HG03280 (cell line): ENCODE results near the gene DNAH10.

ENCODE experiments used
- ATAC-seq: cut with Tn5 transposase; IDR thresholded peaks from one replicate; pipeline ENCODE4 v1.9.1; 2021; ENCODE audit warnings: mild to moderate bottlenecking, moderate library complexity; ENCODE audit not compliant: unreplicated experiment

The DNAH10 gene

DNA sequence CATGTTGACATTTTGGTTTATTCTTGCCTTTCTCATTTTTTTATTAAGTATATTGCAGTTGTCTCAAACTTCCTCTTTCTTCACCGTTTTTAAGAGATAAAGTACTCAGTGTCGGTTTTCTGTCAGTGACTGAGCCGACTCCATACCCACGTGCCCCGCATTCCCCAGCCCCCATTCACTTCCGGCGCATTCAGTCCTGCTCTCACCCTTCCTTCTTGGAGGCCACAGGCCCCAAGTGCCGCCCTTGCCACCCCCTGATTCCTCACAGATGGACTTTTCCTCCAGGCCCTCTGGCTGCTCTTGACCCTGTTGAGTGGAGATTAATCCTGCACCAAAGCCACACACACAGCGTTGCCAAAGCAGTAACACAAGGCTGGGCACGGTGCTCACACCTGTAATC is 19.1 kb upstream of the DNAH10 start:
- ATAC-seq: no peak

- no peak for ATAC-seq
Observed at GRCh38 chr12:123744836-123745235, 17.3 kb upstream of the DNAH10 start.

DNA sequence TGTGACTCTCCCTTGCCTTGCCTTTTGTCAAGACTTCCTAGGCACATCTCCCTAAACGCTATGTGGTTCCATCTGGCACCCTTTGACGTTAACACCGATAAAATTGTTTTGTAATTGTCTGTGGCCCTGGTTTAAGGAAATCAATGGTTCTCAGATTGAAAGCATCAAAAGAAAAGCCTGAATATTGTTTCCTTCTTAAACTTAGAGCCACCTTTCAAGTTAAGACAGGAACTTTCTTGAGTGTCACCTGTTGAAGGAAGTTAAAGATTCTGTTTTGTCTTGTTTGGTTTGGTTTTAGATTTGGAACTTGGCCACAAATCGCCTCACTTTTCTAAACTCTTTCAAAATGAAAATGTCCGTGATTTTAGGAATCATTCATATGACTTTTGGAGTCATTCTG is 14.8 kb upstream of the DNAH10 start:
- ATAC-seq: no peak

DNA sequence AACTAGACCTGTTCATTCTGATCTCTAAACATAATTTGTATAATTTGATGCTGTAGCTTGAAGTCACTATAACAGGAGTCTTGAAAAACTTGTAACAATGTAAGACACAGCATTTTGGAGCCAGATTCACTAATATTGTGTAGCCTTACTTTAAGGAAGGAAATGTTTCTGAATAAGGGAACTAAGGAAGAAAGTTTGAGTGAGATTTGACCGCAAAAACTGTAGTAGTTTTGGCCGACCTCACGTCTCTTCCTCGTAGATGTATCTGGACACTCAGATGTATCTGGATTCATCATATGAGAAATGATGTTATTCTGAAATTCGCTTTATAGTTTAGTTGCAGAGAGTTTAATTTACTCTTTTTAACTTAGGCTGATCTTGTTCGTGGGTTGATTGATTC is 13.9 kb upstream of the DNAH10 start:
- no peak for ATAC-seq

- no peak for ATAC-seq
Observed at GRCh38 chr12:123748661-123749060, 13.4 kb upstream of the DNAH10 start.

- ATAC-seq: no peak
Observed at GRCh38 chr12:123749355-123749754, 12.7 kb upstream of the DNAH10 start.

DNA sequence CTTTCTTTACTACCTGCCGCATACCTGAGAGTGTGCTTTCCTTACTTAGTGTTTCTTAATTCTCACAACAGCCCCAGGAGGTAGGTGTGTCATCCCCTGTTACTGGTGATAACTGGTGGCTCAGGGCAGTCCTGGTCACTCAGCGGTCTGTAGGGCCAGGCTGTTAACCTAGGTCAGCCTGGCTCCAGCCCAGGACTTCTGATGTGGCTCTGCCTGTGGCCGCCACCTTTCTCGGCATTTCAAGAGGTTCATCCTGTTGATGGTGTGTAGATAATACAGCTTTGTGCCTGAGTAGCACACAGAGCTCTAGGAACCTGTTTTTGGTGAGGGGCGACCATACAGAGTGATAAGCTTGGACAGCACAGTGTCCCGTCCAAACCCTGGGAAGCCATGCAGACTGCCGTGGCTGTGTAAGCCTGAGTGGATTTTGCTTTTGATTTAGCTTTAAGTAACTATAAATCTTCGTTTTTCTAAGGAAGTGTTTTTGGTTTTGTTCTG is 11.9 kb upstream of the DNAH10 start:
- ATAC-seq: no peak

DNA sequence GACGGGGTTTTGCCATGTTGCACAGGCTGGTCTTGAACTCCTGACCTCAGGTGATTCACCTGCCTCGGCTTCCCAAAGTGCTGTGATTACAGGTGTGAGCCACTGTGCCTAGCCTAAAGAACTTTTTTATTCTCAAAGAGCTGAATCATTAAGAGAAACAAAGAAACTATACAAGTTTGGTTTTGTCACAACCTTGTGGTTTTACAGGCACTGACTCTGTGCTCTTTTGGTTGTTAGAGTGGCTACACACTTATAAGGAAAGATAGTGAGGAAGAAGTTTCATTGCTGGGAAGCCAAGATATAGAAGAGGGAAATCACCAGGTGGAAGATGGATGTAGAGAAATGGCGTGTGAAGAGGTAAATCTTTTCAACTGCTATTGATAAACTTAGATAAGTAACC is 10.1 kb upstream of the DNAH10 start:
- ATAC-seq: no peak

DNA sequence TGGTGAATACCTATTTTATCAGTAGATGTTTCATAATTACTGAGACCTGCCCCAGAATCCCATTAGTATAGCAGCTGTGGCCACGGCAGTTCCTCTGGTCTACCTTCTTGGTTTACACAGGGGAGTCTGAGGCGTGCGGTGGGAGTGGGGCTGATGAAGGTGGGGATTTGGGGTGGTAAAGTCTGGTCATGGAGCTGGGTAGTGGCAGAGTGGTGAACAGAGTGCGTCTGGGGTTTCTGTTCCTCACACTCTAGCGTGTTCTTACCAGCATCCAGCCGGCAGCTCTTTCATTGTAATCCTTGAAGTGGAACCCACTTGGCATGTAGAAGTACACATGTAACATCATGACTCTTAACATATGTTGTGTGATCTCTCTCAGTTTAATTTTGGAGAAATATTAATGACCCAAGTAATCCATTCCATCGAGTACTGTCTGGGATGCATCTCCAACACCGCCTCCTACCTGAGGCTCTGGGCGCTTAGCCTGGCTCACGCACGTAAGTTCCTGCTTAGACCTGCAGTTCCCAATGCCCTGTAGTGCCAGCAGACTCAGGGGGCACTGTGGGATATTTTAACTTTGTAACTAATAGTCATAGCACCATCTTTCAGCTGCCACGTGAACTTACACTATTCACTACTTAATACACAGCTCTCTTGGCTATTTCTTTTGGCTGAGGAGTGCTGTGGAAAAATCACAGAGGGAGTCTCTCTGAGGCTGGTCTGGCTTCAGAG is 7.9 kb upstream of the DNAH10 start:
- ATAC-seq: no peak

DNA sequence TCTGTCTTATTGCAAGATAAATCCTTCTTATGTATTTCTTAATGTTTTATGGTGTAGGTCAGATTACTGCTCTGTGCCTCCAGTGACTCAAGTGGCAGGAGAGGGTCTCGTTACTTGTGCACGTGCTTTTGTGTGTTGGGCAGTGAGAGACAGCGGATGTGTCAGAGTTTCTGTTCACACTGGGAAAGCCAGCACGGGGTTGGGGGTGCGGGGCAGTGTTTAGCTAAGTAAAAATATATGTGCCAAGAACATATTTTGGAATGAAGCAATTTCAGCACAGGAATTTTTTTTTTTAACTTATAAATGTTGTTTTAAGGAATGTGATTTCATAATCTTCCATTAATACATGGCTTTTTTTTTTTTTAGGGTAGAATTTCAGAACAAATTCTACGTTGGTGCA is 4.5 kb upstream of the DNAH10 start:
- no peak for ATAC-seq

GRCh38 chr12:123760267-123760938 is 1.7 kb upstream of the DNAH10 start:
- ATAC-seq: no peak

- ATAC-seq: no peak
Observed at GRCh38 chr12:123762715-123763052, 583 bp downstream of the DNAH10 start.

- ATAC-seq: no peak
Observed at GRCh38 chr12:123763093-123763492, 992 bp downstream of the DNAH10 start.

DNA sequence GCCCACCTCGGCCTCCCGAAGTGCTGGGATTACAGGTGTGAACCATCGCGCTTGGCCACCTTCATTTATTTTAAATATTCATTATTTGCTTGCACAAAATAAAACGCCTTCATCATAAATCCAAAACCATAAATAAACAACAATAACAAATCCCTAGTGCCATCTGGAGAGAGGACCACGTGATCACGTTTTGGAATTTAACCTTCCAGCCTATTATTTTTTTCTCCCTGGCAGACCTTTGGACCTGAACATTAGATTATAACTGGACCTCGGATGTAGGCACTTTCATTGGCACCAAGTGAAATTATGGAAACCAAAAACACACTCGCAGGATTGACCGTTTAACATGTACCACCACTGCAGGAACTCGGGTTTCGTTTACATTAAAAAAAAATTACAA is 2.0 kb downstream of the DNAH10 start:
- ATAC-seq: no peak

DNA sequence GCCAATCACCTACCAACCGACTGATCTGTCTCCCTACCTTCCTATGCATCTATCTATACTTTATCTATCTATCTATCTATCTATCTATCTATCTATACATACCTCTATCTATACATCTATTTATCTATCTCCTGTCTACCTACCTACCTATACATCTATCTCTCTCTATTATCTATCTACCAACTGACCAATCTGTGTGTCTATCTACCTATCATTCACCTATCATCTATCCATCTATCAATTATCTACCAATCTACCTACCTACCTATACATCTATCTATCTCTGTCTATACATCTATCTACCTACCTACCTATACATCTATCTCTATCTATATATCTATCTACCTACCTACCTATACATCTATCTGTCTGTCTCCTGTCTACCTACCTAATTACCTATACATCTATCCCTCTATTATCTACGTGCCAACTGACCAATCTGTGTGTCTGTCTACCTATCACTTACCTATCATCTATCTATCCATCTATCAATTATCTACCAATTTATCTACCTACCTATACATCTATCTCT is 3.5 kb downstream of the DNAH10 start:
- no peak for ATAC-seq

DNA sequence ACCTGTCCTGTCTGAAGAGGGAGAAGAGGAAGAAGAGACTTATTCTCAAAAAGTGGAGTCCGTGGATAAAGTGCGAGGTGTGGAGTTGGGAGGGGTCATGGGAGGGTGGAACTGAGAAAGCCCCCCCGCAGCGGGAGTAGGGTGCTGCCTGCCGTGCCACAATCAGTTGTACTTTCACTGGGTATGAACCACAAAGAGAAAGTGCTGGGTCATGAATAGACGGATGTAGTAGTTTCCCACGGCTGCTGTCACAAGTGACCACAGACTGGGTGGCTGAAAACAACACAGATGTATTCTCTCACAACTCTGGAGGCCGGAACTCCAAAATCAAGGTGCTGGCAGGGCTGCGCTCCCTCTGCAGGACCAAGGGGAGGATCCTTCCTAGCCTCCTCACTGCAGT is 5.5 kb downstream of the DNAH10 start:
- no peak for ATAC-seq

GRCh38 chr12:123771261-123771660 is 9.2 kb downstream of the DNAH10 start:
- ATAC-seq: no peak

- ATAC-seq: no peak
Observed at GRCh38 chr12:123772074-123772473, 10.0 kb downstream of the DNAH10 start.

DNA sequence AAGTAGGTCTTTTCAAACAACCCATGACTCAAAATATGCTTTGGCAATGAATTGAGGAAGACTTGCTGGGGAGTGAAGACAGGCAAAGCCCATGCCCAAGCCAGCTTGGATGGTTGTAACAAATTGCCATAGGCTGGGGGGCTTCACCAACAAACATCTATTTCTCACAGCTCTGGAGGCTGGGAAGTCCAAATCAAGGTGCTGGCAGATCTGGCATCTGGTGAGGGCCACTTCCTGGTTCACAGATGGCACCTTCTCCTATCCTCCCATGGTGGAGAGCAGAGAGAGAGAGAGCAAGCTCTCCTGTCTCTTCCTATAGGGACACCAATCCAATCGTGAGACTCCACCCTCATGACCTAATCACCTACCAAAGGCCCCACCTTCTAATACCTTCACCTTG is 11.3 kb downstream of the DNAH10 start:
- no peak for ATAC-seq

GRCh38 chr12:123779551-123779950 is 17.4 kb downstream of the DNAH10 start:
- no peak for ATAC-seq

DNA sequence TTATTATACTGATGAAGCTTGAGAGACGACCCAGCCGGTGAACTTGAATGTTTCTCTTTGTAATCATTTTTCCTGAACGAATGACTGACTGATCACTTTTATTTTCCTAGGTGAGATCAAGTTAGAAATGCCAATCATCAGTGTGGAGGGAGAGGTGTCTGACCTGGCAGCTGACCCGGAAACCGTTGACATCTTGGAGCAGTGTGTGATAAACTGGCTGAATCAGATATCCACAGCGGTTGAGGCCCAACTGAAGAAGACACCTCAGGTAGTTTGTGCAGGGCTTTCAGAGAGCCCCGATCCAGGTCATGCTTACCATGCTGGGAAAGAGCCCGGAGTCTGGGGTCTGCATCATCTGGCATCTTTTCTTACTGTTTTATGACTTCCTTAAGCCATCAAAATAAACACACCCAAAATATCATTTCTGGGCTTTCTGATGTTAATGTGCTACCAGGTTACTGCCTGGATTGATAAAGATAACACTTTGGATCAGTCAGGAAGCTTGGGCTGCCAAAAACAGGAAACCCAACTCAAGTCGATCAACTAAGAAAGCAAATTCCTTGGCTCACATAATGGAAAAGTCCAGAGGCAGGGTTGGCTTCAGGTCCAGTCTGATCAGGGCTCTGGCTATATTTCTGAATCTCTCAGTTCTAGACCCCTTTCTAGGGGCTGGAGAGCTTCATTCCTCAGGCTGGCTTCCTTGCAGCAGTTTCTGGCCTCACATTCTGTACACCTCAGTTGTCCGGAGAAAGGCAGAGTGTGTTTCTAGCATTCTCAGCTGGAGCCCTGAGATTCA is 21.1 kb downstream of the DNAH10 start:
- ATAC-seq: no peak

DNA sequence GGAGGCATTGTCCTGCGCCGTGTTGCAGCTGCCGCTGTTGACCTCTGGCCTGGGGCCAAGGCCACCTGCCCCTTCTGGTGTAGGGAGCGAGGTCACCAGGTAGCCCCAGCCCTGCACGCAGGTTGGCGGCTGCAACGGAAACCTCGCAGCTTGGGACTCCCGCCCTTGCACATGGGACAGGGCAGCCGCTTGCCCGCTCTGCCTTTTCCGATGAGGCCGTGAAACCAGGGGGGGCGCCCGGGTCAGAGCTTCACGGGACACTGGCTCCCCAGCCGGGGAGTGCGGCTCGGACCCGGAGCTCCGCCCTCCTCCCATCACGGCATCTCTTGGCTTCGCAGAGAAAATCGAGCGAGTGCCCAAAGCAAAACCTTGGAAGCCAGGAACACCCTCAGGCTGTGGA is 25.4 kb downstream of the DNAH10 start:
- ATAC-seq: no peak
